Osteoblast (primary cell): Measurements from ENCODE around the gene WNT3A. TPM values are rescaled to one million over a fixed set of nuclear protein-coding genes. Genes with fewer than 3 reads are reported as not detected.

ENCODE experiments used
- DNase-seq: peaks from one replicate; pipeline ENCODE4 v3.0.0; 2011; ENCODE audit warnings: low spot score, mixed read lengths; ENCODE audit not compliant: insufficient read length; ENCODE audit errors: missing footprints
- H2AFZ ChIP-seq: 2 replicates; pipeline ENCODE4 v1.6.0; 2011; ENCODE audit warnings: mild to moderate bottlenecking, low read length
- H3K27ac ChIP-seq: 2 replicates; pipeline ENCODE4 v1.5.1; 2011; ENCODE audit warnings: mild to moderate bottlenecking, low read depth, low read length, moderate library complexity
- H3K27me3 ChIP-seq: 2 replicates; pipeline ENCODE4 v1.6.0; 2012; ENCODE audit warnings: mild to moderate bottlenecking, control low read depth, inconsistent platforms, low read length, moderate library complexity; ENCODE audit not compliant: insufficient read depth
- H3K36me3 ChIP-seq: 2 replicates; pipeline ENCODE4 v1.5.1; 2011; ENCODE audit warnings: mild to moderate bottlenecking, low read length, control low read depth, moderate library complexity; ENCODE audit not compliant: insufficient read depth
- H3K4me1 ChIP-seq: 2 replicates; pipeline ENCODE4 v1.5.1; 2011; ENCODE audit warnings: mild to moderate bottlenecking, low read length, control low read depth, moderate library complexity; ENCODE audit not compliant: insufficient read depth
- H3K4me2 ChIP-seq: 2 replicates; pipeline ENCODE4 v1.6.0; 2011; ENCODE audit warnings: mild to moderate bottlenecking, low read length; ENCODE audit not compliant: insufficient read depth
- H3K4me3 ChIP-seq: fragments of 200-600 bp; sonication (generic); 3 replicates; pipeline ENCODE4 v1.5.1; 2012; ENCODE audit warnings: mild to moderate bottlenecking, low read length, inconsistent platforms; ENCODE audit not compliant: insufficient read depth
- H3K79me2 ChIP-seq: 2 replicates; pipeline ENCODE4 v1.6.0; 2012; ENCODE audit warnings: mild to moderate bottlenecking, low read length, control low read depth, inconsistent platforms; ENCODE audit not compliant: insufficient read depth
- H3K9me3 ChIP-seq: 2 replicates; pipeline ENCODE4 v1.5.1; 2011; ENCODE audit warnings: low read depth, low read length, control low read depth
- H4K20me1 ChIP-seq: 2 replicates; pipeline ENCODE4 v1.6.0; 2012; ENCODE audit warnings: mild to moderate bottlenecking, low read length, control low read depth; ENCODE audit not compliant: insufficient read depth
- CTCF ChIP-seq: IDR thresholded peaks from 2 replicates; pipeline ENCODE4 v1.5.1; 2011; ENCODE audit warnings: mild to moderate bottlenecking, low read depth, low read length, moderate library complexity; ENCODE audit errors: extremely low read depth
- total RNA-seq: library from RNA; depleted of rRNA; stranded (reverse); fragments of >200 nt; gene quantifications from 2 replicates; pipeline ENCODE4 v1.2.3, GENCODE V29; 2012

WNT3A gene
- total RNA-seq, 1 donor, result not detected

- Histone ChIP-seq H4K20me1 (peaks cover 11% of the 10 kb centered on the region), H3K79me2 (peaks cover 55% of the 10 kb centered on the region), H3K4me2 (no peak overlapping the region), H3K4me3 (no peak overlapping the region), H3K27me3 (no peaks in the 10 kb centered on the region), H2AFZ (no peak overlapping the region), H3K27ac (no peak overlapping the region), H3K4me1 (peaks cover 26% of the 10 kb centered on the region), H3K9me3 (no peaks in the 10 kb centered on the region), H3K36me3 (peaks cover 19% of the 10 kb centered on the region)
- no peak for TF ChIP-seq CTCF
- DNase-seq, result no peak
Measured at GRCh38 chr1:228105270-228105995, 98.6 kb downstream of the WNT3A start.

DNA sequence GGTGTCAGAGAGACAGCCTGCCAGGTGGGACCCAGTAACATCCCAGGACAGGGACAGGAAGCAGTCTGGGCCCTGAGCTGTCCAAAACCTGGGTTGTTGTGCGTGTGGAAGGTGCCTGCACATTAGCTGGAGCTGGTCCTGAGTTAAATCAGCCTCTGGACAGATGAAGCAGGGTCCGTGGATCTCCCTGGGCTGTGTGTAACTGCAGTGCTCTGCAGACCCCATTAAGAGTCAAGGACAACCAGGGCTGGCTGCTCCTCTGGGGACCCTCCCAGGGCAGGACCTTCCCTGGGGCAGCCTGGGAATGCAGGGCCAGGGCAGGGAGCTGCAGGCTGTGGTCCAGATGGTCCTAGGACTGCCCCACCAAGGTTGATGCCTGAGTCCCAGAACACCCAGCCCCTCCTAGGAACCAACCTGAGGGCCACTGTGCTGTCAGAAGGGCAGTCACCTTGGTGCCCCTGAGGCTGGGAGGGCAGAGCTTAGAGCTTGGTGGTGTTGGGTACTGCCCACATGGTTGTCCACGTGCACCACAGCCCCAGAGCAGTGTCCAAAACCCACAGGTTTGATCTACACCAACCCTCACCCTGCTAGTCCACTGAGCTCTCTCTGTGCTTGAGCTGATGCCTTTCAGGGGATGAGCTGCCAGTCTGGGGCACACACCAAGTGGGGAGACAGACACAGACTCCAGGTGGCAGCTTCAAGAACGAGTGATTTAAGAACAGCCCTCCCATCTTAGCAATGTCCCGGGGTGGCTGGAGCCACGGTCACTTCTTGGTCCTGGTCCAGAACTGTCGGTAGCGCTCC, 99.4 kb downstream of the WNT3A start:
- no peaks in the 10 kb centered on the region for H3K27me3 ChIP-seq
- peaks cover 48% of the 10 kb centered on the region for H3K79me2 ChIP-seq
- H3K27ac ChIP-seq, result no peak overlapping the region
- no peak overlapping the region for H3K4me2 ChIP-seq
- peaks cover 14% of the 10 kb centered on the region for H3K36me3 ChIP-seq
- H3K4me1 ChIP-seq, result peaks cover 26% of the 10 kb centered on the region
- H3K9me3 ChIP-seq, result no peaks in the 10 kb centered on the region
- no peak overlapping the region for H2AFZ ChIP-seq
- TF ChIP-seq CTCF, result no peak
- H3K4me3 ChIP-seq, result no peak overlapping the region
- peaks cover 4% of the 10 kb centered on the region for H4K20me1 ChIP-seq
- DNase-seq, result peak; percentile 68

DNA sequence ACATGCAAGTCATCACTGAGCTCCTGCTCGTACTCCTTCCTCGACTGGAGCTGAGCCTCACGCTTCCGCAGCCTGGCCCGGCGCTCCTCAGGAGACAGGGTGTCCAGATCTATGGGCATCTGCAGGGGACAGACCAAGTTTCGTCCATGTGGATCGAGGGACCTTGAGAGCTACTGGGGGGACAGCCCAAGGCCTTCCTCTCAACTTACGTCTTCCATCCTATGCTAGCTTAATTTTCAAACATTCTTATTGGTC, 99.9 kb downstream of the WNT3A start:
- Histone ChIP-seq H3K36me3 (peaks cover 14% of the 10 kb centered on the region), H3K27me3 (no peaks in the 10 kb centered on the region), H3K27ac (no peak overlapping the region), H2AFZ (no peak overlapping the region), H3K4me3 (no peak overlapping the region), H3K79me2 (peaks cover 43% of the 10 kb centered on the region), H4K20me1 (no peaks in the 10 kb centered on the region), H3K4me2 (no peak overlapping the region), H3K4me1 (peaks cover 26% of the 10 kb centered on the region), H3K9me3 (no peaks in the 10 kb centered on the region)
- no peak for TF ChIP-seq CTCF
- peak; percentile 52 for DNase-seq

GRCh38 chr1:228107636-228108035, 100.8 kb downstream of the WNT3A start:
- H3K4me1 ChIP-seq, result peaks cover 26% of the 10 kb centered on the region
- no peak overlapping the region for H2AFZ ChIP-seq
- H4K20me1 ChIP-seq, result no peaks in the 10 kb centered on the region
- H3K36me3 ChIP-seq, result peaks cover 14% of the 10 kb centered on the region
- H3K79me2 ChIP-seq, result peaks cover 35% of the 10 kb centered on the region
- no peaks in the 10 kb centered on the region for H3K27me3 ChIP-seq
- DNase-seq, result peak; percentile 46
- no peak overlapping the region for H3K27ac ChIP-seq
- H3K9me3 ChIP-seq, result no peaks in the 10 kb centered on the region
- H3K4me3 ChIP-seq, result no peak overlapping the region
- no peak overlapping the region for H3K4me2 ChIP-seq
- TF ChIP-seq CTCF, result no peak
